ENCODE data around the gene SP7. TPM values are rescaled to one million over a fixed set of nuclear protein-coding genes. Genes with fewer than 3 reads are reported as not detected.

The SP7 gene
- total RNA-seq, 1 donor from 2014 or later, result not detected

GRCh38 chr12:53327435-53328042, 8.6 kb downstream of the SP7 start:
- peak; percentile 54 for TF ChIP-seq CTCF (conservative IDR thresholded peaks at IDR 0.05; ENCODE audit: low read depth, low read length)
- H3K4me3 ChIP-seq (ENCODE audit: low read depth, low read length), result no peak overlapping the region
- DNase-seq (ENCODE audit: low read depth), result no peak

- no peak for DNase-seq (ENCODE audit: low read depth)
- TF ChIP-seq CTCF (conservative IDR thresholded peaks at IDR 0.05; ENCODE audit: low read depth, low read length), result no peak
- no peak overlapping the region for H3K4me3 ChIP-seq (ENCODE audit: low read depth, low read length)
Observed at GRCh38 chr12:53326460-53327185, 9.5 kb downstream of the SP7 start.

- no peak for TF ChIP-seq CTCF (conservative IDR thresholded peaks at IDR 0.05; ENCODE audit: low read depth, low read length)
- DNase-seq (ENCODE audit: low read depth), result no peak
Observed at GRCh38 chr12:53325511-53326061, 10.6 kb downstream of the SP7 start.

GRCh38 chr12:53324779-53325510, 11.2 kb downstream of the SP7 start:
- peak; percentile 70 for TF ChIP-seq CTCF (conservative IDR thresholded peaks at IDR 0.05; ENCODE audit: low read depth, low read length)
- peak overlapping the region; percentile 74 for H3K4me3 ChIP-seq (ENCODE audit: low read depth, low read length)
- no peak for DNase-seq (ENCODE audit: low read depth)

More at GRCh38 chr12:53325511-53326061, 10.6 kb downstream of the SP7 start:
- H3K4me3 ChIP-seq (ENCODE audit: low read depth, low read length), result peak overlapping the region; percentile 74

GRCh38 chr12:53324113-53324778, 11.9 kb downstream of the SP7 start:
- H3K4me3 ChIP-seq (ENCODE audit: low read depth, low read length), result peak overlapping the region; percentile 74
- DNase-seq (ENCODE audit: low read depth), result no peak
- peak; percentile 1 for TF ChIP-seq CTCF (conservative IDR thresholded peaks at IDR 0.05; ENCODE audit: low read depth, low read length)

GRCh38 chr12:53320352-53321195, 15.6 kb downstream of the SP7 start:
- no peak for DNase-seq (ENCODE audit: low read depth)
- H3K4me3 ChIP-seq (ENCODE audit: low read depth, low read length), result peak overlapping the region; percentile 93
- no peak for TF ChIP-seq CTCF (conservative IDR thresholded peaks at IDR 0.05; ENCODE audit: low read depth, low read length)
